Type B pancreatic cell (in vitro differentiated cells): ENCODE results near the gene UNKL. TPM values are rescaled to one million over a fixed set of nuclear protein-coding genes. Genes with fewer than 3 reads are reported as not detected.

Source experiments
- DNase-seq: peaks from one replicate; pipeline ENCODE4 v3.0.0; 2021; ENCODE audit warnings: mixed read lengths; ENCODE audit not compliant: unreplicated experiment; ENCODE audit errors: extremely low spot score
- H3K27ac Mint-ChIP-seq: 2 replicates; pipeline ENCODE4 v1.8.0; 2021; ENCODE audit warnings: mild to moderate bottlenecking, mixed read lengths
- H3K27me3 Mint-ChIP-seq: 2 replicates; pipeline ENCODE4 v1.8.0; 2021; ENCODE audit warnings: mixed read lengths
- H3K36me3 Mint-ChIP-seq: 2 replicates; pipeline ENCODE4 v1.8.0; 2021; ENCODE audit warnings: mixed read lengths
- H3K4me1 Mint-ChIP-seq: one replicate; pipeline ENCODE4 v1.8.0; 2021; ENCODE audit warnings: mixed read lengths; ENCODE audit not compliant: unreplicated experiment
- H3K4me3 Mint-ChIP-seq: 2 replicates; pipeline ENCODE4 v1.8.0; 2021; ENCODE audit warnings: mild to moderate bottlenecking, mixed read lengths
- H3K9me3 Mint-ChIP-seq: 2 replicates; pipeline ENCODE4 v1.8.0; 2021; ENCODE audit warnings: mixed read lengths
- total RNA-seq: library from RNA; stranded (reverse); gene quantifications from 2 replicates; pipeline ENCODE4 v1.2.1, GENCODE V29; 2021; ENCODE audit warnings: low replicate concordance
- TF ChIP-seq, protein P1 (sequence below): fragments of 200-600 bp; sonication (generic); conservative IDR thresholded peaks from 2 replicates; pipeline ENCODE4 v1.5.0; 2021; ENCODE audit warnings: antibody characterized with exemption, mild to moderate bottlenecking

The UNKL gene
- total RNA-seq, 1 donor from 2014 or later = 26.1 TPM

DNA sequence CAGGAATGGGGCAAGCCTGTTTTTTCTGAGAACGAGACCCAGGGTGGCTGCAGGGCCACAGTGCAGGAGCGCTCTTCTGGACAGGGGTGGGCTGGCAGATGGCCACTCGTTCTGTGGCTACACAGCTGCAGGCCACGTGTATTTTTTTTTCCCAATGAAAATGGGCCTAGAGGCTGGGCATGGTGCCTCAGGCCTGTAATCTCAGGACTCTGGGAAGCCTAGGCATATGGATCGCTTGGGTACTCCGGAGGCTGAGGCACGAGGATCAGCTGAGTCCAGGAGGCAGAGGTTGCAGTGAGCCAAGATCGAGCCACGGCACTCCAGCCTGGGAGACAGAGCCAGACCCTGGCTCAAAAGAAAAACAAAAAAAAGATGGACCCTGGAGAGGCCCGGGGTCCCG is 6.8 kb downstream of the UNKL start:
- Mint-ChIP-seq H3K4me3 (peak overlapping the region; percentile 84), H3K4me1 (peaks cover 10% of the 10 kb centered on the region), H3K9me3 (no peaks in the 10 kb centered on the region), H3K27me3 (no peaks in the 10 kb centered on the region), H3K27ac (peak overlapping the region; percentile 70), H3K36me3 (no peaks in the 10 kb centered on the region)
- DNase-seq = no peak
- TF ChIP-seq, protein P1, sequence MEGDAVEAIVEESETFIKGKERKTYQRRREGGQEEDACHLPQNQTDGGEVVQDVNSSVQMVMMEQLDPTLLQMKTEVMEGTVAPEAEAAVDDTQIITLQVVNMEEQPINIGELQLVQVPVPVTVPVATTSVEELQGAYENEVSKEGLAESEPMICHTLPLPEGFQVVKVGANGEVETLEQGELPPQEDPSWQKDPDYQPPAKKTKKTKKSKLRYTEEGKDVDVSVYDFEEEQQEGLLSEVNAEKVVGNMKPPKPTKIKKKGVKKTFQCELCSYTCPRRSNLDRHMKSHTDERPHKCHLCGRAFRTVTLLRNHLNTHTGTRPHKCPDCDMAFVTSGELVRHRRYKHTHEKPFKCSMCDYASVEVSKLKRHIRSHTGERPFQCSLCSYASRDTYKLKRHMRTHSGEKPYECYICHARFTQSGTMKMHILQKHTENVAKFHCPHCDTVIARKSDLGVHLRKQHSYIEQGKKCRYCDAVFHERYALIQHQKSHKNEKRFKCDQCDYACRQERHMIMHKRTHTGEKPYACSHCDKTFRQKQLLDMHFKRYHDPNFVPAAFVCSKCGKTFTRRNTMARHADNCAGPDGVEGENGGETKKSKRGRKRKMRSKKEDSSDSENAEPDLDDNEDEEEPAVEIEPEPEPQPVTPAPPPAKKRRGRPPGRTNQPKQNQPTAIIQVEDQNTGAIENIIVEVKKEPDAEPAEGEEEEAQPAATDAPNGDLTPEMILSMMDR = no peak

DNA sequence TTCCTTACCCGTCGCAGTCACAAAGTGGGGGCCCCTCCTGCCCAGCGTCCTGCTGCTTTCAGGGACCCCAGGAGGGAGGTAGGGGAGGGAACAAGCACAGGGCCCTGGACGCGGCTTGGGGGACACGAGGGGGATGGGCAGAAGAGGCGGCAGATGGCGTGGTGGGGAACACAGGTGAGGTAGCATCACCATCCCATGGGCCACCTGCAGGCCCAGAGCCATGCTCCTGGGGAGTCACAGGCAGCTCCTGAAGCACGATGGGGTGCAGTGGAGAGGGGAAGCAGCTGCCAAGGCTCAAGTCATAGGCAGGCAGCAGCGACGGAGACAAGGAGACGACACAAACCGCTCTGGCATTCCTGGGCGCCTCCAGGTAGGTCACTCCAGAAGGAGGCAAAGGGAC is 10.8 kb downstream of the UNKL start:
- no peak for DNase-seq
- Mint-ChIP-seq H3K27me3 (no peaks in the 10 kb centered on the region), H3K4me1 (no peaks in the 10 kb centered on the region), H3K27ac (no peak overlapping the region), H3K4me3 (no peak overlapping the region), H3K36me3 (no peaks in the 10 kb centered on the region), H3K9me3 (no peaks in the 10 kb centered on the region)
- TF ChIP-seq, protein P1 = no peak

DNA sequence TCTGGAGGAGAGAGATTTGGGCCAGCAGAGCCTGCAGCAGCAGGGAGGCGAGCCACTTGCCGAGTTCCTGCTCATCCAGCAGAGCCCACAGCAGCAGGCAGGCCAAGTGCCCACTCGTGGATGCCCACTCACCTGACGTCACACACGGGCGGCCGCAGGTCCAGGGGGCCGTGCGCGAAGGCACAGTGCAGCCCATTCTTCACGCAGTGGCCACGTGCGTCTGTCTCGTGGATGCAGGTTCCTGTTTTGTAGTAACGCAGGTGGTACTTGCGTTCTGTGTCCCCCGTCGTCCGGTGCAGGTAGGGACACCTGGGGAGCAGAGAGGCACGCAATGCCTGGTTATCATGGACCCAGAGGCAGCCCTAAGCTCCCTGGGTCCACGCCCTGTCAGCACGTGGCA is 11.5 kb downstream of the UNKL start:
- no peak for DNase-seq
- Mint-ChIP-seq H3K4me1 (no peaks in the 10 kb centered on the region), H3K27me3 (no peaks in the 10 kb centered on the region), H3K4me3 (no peak overlapping the region), H3K9me3 (no peaks in the 10 kb centered on the region), H3K36me3 (no peaks in the 10 kb centered on the region), H3K27ac (no peak overlapping the region)
- TF ChIP-seq, protein P1 = no peak

DNA sequence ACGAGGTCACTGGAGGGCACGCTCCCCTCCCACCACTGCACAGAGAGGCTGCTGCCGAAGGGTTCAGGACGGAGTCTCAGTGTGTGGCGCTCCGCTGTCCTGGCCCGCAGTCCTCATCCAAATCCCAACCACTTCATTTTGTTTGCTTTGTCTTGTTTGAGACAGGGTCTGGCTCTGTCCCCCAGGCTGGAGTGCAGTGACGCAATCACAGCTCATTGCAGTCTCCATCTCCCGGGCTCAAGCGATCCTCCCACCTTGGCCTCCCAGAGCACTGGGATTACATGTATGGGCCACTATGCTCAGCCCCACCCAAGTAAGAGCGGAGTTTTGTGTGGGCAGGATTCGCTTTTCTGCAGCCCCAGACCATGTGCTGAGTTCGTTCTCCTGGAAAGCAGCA is 12.7 kb downstream of the UNKL start:
- DNase-seq = no peak
- H3K36me3 Mint-ChIP-seq = no peaks in the 10 kb centered on the region
- no peak overlapping the region for H3K27ac Mint-ChIP-seq
- TF ChIP-seq, protein P1 = no peak
- no peaks in the 10 kb centered on the region for H3K27me3 Mint-ChIP-seq
- H3K9me3 Mint-ChIP-seq = no peaks in the 10 kb centered on the region
- no peak overlapping the region for H3K4me3 Mint-ChIP-seq
- no peaks in the 10 kb centered on the region for H3K4me1 Mint-ChIP-seq

DNA sequence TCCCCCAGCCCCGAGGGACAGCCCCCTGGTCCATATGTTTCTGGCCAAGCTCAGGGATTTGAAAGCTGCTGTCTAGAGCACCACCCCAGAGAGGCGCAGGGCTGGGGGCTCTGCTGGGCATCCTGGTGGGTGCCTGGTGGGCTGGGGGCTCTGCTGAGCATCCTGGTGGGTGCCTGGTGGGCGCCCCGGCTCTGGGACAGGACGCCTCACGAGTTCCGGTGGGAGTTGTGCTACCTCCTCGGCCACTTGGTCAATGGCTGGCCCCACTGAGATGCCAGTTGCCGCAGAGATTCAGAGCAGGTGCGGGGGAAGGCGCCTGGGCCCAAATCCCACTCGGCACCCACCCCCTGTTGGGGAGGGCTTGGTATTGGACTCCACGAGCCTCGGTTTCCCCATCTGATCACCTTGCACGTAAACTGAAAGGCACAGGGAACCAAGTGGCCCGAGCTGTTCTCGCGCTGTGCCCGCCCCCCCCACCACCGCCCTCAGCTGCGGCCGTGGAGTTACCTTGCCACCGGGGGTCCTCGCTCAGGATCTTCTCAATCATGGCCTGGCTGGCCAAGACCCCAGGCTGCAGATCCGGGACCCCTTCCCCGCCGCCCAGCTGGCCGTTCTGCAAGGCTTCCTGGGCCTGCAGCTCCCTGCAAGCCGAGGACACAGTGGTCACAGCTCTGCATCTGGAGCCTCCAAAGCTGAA is 13.3 kb downstream of the UNKL start:
- TF ChIP-seq, protein P1 = no peak
- Mint-ChIP-seq H3K9me3 (no peaks in the 10 kb centered on the region), H3K27me3 (no peaks in the 10 kb centered on the region), H3K4me3 (no peak overlapping the region), H3K4me1 (no peaks in the 10 kb centered on the region), H3K27ac (no peak overlapping the region), H3K36me3 (no peaks in the 10 kb centered on the region)
- DNase-seq = no peak
